GM18868 (cell line): Measurements from ENCODE around the gene DDX59.
A peak's percentile ranks its signal among the peaks of the same experiment; 100 is the strongest.

Source experiments
- ATAC-seq: cut with Tn5 transposase; IDR thresholded peaks from one replicate; pipeline ENCODE4 v1.9.1; 2021; ENCODE audit warnings: mild to moderate bottlenecking, moderate library complexity; ENCODE audit not compliant: unreplicated experiment

Gene DDX59

DNA sequence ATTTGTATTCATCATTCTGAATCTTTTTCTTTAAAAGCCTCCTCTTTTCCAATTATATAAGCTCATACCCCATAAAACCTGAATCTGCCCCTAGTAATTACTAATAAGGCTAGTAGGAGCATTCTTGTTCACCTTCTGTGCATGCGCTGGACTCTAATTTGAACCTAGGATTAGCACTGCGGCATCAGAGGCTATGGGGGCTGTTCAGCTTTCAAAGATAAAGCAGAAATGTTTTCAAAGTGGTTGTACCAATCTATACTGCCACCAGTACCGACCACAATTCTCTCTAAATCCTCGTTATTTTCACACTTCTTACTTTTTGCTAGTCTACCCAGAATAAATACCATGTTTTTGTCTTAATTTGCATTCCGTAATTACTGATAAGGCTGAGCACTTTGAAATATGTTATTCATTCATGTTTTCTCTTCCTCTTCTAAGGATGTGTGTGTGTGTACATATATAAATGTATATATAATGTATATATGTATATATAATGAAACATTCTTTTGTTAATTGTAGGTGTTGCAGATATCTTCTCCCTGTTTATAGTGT is 1.6 kb upstream of the DDX59 start:
- ATAC-seq: no peak

DNA sequence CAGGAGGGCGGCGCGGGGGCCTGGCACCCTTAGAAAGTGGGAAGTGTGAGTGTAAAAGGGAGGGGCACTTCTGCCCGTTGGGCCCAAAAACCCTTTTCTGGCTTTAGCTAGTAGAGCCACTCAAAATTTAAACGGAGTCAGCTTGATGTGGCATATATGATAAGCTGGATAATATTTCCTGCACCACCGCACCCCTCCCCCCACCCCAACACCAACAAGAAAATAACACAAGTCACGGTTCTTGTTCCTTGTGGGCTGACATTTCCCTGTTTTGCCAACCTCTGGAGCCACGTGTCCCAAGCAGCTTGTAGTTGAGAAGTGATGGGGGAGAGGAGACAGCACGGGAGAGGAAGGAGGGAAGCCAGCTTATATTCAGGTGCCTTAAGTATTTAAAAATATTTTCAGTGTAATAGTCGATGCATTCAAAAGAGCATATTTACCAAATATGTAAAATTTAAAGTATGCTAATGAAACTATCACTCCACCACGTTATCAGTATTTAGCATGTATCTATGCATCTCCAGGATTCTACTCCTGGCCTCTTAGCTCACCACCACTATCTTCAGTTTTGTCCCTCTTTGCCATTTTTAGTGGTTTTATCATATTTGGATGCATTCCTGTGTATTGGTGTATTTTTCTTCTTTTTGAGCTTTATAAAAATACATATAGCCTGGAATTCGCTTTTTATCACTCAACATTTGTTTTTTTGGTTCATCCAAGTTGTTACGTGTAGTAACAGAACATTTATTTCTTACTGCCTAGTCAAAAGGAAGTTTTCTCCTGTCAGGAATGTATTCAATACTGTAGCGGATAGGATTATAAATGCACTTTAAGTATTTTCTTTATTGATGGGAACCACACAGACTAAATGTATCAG is 773 bp upstream of the DDX59 start:
- peak; percentile 20 for ATAC-seq

DNA sequence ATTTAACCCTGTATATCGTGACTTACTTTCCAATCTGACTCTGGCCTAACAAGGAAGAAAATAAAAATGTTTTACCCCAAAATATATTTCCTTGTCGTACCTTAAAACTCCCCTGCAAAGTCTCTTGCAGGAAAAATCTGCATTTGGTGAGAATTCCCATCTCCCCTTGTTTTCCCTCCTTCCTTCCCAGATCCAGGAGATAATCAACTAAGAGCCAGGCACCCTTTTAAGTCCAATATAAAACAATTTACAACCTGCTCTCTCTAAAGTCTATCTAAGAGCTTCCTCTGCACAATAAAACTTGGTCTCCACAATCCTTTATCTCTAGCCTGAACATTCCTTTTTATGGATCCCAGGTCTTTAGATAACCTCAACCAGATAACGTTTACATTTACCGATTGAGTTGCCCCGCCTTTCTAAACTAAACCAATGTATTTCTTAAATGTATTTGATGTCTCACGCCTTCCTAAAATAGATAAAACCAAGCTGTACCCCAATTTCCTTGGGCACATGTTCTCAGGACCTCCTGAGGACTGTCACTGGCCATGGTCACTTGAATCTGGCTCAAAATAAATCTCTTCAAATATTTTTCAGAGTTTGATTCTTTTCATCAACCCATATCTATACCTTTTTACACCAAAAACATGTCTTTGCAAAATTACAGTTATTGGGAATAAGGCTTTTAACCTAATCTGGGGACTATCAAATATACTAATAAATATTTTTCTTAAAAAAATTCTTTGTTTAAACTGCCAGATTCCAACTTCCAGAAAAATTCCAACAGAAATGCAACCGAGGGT is 993 bp downstream of the DDX59 start:
- ATAC-seq: no peak

DNA sequence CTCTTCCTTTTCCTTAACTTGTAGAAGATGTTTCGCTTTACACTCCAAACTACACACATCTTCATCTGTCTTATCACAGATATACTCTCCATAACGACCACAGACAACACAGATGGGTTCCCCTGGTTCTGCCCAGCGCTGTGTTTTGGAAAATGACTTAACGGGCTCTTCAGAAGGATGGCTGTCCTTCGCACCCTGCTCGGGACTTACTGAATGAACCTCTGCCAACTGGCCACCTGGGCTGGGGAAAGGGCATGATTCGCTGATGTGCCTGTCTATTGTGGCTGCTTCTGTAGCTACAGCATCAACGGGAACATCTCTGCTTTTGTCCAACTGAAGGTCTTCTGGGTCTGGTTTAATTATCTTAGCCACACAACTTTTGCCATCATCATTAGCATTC is 3.4 kb downstream of the DDX59 start:
- no peak for ATAC-seq

DNA sequence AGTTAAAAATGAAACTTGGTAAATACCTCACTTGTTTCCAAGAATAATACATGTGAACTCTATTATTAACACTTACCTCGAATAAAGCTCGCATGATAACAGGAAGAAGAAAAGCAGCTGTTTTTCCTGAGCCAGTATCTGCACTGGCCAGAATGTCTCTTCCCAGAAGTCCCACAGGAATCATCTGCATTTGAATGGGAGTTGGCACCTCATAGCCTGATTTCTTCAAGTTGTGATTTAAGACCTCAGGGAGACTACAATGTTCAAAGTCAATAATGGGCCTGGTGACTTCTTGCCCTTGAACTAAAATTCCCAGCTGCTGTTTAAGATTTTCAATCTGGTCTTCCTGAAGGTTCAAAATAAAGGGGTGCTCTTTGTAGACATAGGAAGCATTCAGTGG is 3.8 kb downstream of the DDX59 start:
- no peak for ATAC-seq

DNA sequence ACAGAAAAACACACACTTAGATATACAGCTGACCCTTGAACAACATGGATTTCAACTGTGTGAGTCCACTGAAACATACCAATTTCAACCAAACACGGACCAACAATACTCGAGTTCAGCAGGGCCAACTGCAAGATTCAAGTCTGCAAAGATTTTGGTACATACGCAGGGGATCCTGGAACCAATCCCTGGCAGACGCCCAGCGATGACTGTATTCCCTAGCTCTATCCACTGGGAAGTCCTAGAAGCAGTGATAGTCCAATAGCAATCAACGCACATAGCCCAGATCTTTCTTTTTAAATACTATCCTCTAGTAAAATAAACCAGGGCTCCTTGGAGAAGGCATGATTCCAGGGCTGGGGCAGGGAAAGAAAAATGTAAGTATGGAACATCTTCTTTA is 9.0 kb downstream of the DDX59 start:
- ATAC-seq: no peak

DNA sequence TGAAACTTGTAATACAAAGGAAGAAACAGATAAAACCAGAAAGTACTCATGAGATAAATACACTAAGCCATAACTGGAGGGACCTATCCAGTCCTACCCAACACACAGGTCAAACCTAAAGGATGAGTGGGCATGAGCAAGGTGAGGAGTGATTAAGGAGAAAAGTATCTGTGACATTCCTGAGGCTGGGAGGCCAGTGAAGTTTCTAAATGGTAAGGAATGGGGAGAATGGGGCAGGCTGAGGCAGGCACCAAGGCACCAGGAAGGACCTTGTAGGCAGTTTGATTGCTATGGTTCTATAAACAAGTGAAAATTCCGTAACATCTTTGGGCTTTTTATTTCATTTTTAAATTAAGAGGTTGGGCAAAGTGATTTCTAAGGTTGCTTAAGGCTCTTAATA is 10.4 kb downstream of the DDX59 start:
- ATAC-seq: no peak

DNA sequence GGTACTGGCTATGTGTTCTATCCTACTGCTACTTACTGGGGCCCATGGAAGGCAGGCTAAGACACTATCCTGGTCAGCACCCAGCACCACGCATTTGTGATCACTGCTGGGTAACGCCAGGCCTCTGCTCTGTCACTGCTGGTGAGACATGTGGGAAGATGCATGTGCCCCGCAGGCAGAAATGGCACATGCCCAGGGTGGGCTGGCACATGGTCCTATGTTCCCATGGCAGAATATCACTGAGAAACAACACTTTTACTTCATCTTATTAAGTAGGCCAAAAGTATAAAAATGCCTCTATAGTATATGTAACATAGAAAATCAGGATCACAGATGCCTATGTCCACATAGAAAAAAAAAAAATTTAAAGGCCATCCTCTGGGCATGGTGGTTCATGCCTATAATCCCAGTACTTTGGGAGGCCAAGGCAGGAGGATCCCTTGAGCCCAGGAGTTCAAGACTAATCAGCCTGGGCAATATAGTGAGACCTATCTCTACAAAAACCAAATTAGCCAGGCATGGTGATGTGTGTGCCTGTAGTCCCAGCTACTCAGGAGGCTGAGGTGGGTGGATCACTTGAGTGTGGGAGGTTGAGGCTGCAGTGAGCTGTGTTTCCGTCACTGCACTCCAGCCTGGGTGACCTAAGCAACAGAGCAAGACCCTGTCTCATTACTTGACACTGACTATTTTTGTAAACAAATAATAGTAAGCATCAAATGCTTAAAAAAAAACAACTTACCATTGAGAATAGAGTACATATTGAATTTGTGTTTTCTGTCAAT is 11.5 kb downstream of the DDX59 start:
- ATAC-seq: no peak

DNA sequence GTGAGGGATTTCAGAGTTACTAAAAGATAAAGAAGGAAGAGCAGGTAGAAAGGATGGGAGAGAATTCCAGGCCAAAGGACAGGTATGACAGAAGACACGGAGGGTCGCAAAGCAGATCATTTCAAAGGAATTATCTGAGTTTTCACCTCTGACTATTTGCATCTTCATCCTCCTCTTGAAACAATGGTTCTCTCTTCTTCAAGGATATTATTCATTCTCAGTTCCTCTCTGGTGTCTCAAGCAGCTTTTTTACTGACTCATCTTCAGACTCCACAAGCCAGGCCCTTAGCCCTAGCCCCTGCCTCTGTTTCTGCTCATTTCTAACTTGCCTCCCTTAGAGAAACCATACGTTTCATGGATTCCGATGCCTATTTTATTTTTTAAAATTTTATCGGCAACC is 15.0 kb downstream of the DDX59 start:
- peak; percentile 96 for ATAC-seq

DNA sequence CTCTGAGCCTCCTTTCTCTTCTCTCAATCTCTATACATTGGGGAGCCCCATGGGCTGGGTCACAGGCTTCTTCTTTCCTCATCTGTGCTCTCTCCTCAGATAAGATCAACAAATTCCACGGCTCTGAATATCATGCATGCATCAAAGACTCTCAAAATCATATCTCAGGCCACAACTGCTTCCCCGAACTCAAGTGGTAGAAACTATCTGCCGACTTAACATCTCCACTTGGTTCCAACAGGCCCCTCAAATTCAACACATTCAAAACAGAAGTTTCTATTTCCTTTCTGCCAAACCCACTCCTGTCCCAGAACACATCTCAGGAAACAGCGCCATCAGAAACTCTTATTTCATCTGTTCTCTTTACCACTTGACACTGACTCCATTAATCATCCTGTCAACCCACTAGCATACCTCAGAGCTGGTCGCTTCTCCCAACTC is 16.7 kb downstream of the DDX59 start:
- no peak for ATAC-seq

DNA sequence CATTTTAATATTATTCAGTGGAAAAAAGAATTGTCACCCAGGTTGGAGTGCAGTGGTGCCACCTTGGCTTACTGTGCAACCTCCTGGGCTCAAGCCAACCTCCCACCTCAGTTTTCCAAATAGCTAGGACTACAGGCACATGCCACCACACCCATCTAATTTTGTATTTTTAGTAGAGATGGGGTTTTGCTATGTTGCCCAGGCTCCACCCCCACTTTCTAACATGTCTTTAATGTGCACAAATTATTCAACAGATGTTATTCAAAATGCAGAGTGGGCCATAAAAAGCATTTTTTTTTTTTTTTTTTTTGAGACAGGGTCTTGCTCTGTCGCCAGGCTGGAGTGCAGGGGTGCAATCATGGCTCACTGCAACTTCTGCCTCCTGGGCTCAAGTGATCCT is 17.3 kb downstream of the DDX59 start:
- ATAC-seq: no peak

DNA sequence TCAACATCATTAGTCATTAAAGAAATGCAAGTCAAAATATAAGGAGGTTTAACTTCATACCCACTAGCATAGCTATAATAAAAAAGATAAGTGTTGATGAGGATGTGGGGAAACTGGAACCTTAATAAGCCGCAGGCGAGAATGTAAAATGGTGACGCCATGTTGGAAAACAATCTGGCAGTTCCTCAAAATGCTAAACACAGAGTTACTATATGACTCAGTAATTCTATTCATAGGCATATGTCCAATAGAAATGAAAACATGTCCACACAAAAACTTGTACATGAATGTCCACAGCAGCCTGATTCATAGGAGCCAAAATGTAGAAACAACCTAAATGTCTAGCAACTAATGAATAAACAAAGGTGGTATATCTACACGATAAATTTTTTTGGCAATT is 23.2 kb downstream of the DDX59 start:
- no peak for ATAC-seq

DNA sequence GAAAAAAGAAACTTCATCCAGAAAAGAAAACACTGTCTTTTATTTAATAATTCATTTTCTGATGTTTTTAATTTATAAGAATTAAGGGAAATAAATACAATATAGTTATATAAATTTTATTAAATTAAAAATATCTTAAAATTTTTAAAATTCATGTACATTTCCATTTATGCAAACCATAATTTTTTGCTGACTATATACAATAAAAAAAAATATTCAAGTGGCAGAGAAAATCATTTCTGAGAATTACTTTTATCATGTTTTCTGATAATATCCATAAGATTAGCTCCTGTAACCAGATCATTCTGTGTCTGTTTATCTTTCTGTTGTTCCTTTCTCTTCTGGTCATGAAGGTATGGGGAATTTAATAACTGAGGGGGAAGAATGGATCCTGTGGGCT is 25.7 kb downstream of the DDX59 start:
- no peak for ATAC-seq

DNA sequence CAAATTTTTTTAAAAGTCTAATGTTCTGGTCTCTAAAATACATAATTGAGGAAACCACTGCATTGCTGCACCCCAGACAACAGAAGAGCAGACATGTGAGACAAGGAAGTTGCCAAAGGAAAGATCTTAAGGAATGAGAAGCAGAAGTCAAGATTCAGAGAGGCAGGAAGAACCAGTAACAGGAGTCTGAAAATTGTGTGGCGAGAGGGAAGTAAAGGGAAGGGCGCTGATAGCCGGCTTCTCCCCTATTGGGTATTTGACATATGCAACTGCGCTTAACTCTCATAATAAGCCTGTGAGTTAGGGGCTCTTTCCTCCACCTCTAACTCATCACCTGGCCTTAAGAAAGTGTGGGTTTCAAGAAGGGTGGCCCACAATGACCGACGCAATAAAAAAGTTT is 27.2 kb downstream of the DDX59 start:
- no peak for ATAC-seq

DNA sequence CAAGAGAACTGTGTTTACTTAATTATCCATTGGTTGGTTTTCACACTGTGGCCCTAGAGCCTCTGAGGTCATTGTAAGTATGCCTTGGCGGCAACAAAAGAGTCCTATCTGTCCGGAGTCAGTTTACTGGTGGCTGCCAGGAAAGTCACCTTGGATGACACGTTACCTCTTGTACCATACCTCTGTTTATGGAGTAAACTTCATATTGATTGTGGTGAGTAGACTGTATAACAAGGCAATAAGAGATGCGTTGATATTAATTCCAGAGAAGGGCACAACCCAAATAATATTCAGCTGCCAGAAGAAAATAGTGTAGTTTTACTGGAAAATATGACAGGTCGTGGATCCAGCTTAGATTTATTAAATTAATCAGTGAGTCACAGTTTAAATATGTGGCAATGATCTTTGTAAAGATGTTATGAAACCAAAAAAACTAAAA is 28.7 kb downstream of the DDX59 start:
- ATAC-seq: no peak

DNA sequence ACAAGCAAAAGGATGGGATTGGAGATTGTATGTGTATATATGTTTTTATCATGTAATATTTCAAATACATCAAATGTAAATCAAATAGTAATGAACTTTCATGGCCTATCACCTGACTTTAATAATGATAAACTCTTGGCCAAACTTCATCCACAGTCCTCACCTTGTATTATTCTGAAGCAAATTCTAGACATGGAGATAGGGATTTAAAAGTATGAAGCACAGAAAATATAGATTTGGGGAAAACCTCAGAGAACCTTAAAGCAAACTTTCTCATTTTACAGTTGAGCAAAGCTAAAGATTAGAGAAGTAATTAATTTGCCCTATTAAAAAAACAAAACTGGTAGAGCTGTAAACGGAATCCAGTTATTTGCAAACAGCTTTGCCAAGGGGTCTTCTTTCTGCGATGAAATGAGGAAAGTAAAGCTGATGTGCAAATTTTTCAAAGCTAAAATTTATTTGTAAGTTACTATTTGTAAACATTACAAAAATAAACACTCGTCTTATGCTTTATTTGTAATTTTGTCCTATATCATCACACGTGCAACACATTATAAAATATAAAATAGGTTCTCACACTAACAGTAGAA is 29.2 kb downstream of the DDX59 start:
- ATAC-seq: no peak

DNA sequence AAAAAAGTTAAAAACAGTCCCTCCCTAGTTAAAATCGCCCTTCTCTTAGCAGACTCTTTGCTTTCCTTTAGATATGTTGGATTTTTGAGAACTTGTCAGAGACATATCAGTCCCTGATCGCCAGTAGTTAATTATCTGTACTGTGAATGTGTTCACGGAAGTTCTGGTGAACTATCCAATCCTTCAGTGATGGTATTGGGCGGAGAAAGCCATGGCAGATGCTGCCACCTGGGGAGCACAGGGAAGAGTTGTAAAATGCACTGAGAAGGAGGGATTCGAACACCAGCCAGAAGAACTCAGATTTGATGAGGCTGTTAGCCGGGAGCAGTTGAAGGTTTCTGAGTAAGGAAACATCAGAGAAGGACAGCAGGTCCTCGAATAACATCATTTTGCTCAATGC is 31.6 kb downstream of the DDX59 start:
- no peak for ATAC-seq

DNA sequence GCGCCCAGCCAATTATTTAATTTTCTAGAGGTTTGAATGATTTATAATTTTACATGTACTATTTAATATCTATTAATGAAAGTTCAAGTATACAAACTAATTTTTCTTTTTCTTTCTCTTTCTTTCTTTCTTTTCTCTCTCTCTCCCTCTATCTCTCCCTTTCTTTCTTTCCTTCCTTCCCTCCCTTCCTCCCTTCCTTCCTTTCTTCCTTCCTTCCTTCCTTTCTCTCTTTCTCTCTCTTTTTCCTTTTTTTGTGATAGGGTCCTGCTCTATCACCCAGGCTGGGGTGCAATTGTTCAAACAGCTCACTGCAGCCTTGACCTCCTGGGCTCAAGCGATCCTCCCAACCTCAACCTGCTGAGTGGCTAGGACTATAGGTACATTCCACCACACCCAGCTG is 33.0 kb downstream of the DDX59 start:
- ATAC-seq: no peak

DNA sequence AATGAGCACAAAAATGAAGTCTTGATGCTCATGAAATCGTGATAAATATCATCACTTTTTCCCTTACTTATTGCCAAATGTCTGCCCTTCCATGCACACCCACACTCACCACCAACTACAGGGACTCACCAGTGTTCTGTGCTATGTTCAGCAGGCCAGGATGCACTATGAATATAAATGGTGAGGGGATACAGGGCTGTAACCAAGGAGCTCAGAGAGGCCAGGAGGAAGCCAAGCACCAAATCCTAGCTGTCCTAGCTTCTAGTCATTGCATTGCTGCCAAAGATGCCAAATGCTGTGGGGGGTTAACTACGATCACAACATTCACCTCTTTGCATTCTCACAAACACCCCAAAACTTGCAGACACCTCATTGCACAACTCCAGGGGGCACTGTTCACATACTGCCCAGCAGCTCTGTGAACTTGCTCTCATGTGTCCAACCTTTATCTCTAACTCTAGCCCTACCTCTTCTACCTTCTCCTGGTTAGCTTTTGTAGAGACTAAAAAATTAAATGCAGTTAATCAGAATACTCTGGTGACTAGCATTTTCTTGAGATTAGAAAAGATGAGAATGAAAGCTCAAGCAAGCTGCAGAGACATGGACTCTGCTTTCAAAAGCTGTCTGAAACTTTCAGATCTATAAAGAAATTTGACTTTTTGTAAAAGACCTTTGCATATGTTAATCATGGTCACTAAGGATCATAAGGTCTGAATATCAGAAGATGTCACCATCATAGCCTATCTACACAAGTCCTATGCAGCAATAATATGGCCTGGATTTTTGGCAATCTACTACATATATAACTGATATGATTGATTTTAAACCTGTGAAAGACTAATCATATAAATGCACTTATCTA is 35.2 kb downstream of the DDX59 start:
- no peak for ATAC-seq

DNA sequence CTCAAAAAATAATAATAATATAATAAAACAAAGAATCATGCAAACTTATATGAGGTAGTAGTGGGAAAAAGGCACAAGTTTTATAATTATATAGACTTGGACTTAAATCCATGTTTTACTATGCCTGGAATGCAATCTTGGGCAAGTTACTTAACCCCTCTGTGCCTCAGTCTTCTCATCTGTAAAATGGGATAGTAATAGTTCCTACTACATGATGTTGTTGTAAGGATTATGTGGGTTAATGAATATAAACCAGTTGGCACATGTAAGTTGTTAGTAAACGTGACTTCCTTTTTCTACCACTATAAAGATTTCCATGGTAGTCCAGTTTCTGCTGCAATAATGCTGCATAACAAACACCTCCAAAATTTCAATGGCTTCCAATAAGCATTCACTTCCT is 38.3 kb downstream of the DDX59 start:
- ATAC-seq: no peak
